GM19238 (cell line): ENCODE results near the gene CCDC27.

Experiments
- DNase-seq: peaks from one replicate; pipeline ENCODE4 v3.0.0; 2011; ENCODE audit warnings: low spot score; ENCODE audit not compliant: insufficient read length

CCDC27 gene

DNA sequence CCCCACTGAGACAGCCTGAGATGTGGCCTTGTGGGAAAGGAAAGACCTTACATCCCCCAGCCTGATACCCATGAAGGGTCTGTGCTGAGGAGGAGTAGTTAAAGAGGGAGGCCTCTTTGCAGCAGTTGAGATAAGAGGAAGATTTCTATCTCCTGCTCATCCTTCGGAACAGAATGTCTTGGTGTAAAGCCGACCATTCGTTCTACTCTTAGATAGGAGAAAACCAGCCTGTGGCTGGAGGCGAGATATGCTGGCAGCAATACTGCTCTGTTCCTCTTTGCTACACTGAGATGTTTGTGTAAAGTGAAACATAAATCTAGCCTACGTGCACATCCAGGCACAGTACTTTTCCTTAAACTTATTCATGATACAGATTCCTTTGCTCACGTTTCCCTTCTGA, 1.5 kb upstream of the CCDC27 start:
- no peak for DNase-seq

DNA sequence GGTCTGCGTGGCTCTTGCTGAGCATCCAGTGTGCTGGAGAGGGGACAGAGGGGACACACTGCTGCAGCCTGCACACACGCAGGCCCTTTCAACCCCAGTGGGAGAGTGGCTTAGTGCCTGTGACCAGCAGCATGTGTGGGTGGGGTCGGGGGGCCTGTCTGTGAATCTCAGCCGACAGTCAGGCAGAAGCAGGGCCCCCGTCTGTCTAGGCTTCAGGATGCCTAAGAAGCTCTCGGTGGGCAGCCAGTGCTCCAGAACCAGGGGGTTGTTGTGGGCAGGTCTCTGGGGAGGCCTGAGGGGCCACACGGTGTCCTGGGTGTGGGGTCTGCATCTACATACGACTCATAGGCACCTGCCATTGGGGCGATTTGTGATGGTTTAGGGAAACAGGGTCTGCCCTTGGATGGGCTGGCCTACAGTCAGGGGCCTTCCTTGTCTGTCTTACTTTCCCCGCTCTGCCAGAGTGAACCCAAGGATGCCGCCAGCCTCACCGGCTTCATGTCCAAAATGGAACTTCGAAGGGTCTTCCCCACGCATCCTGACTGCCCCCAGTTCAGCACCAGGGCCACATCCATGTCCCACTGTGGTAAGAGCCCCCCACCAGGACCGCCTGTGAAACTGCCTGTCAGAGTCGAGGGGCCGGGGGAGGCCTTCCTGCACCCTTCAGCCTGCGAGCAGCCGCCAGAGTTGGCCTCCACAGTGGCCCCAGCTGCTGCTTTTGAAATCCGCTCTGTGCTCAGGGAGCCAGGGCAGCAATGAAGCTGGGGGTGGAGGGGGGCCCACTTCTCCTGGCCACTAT, 1.6 kb downstream of the CCDC27 start:
- DNase-seq, result no peak

DNA sequence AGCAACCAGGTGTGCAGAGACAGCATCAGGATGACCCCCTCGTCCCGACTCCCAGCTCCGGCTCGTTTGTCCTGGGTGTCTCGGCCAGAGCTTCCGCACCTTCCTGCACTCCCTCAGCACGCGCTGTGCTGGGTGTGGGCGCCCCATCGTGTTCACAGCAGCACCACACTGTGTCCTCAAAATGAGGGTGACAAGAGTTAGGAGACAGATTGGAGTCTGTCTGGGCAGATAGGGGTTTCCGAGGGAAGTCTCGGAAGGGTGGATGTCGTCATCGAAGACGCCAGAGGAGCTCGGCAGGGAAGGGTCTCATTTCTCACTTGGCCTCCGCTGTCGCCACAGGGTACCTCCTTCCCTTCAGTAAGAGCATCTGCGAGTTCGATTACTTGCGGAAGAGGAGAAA, 4.1 kb downstream of the CCDC27 start:
- DNase-seq, result no peak

DNA sequence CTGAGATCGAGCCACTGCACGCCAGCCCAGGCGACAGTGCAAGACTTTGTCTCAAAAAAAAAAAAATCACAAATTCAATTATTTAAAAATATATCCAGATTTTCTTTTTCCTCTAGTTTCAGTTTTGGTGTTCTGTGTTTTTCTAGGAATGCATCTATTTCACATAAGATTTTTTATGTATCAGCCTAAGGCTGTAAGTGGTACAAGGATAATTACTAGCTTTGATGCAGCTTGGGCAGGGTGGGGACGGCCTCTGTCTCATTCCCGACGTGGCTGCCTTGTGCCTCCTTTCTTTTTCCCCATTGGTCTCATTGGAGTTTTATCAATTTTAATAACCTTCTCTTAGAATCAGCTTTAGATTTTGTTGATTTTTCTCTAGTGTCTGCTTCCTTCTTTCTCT, 6.9 kb downstream of the CCDC27 start:
- no peak for DNase-seq

DNA sequence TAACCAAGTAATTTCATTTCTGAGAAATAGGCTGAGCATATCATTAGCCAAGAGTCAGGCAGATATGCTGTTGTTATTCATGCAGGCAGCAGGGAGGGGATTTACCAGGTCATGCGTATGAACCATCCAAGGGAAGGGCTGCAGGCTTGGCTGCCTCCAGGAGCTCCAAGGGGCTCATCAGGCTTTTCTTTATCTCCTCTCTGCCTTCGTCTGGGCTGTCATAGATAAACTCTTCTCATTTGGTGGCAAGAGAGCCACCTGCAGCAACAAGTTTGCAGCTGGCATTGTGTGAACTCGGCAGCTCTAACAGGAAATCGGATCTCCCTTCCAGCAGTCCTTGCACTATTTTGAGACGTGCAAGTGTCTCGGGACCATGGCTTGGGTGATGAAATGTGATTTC, 7.5 kb downstream of the CCDC27 start:
- DNase-seq, result no peak

DNA sequence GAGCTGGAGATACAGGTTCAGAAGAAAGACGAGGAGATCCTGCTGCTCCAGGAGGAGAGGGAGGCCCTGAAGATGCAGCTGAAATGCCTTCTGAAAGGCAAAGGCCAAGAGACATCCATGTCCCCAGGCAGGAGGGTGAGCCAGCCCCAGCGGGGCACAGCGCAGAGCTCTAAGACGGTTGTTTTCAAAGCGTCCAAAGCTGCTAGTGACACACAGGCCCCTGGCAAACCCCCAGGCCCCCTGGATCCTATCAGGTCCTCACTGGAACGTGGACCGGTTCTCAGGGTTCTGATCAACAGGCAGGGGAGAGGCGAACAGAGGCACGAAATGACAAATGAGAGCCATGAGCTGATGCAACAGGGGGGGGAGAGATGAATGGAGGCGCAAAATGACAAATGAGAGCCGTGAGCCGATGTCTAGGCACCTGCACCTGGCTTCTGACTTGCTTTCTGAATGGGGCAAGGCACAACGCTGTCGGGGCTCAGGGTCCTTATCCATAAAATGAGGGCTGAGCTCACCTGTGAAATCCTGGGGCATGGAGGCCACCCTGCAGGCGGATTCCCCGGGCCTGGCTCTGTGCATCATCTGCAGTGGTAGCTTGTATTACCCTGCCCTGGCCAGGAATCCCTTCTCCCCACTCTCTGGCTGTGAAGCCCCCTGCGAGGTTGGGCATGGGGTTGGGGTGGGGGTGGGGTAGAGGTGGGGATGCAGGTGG, 9.2 kb downstream of the CCDC27 start:
- DNase-seq, result no peak

DNA sequence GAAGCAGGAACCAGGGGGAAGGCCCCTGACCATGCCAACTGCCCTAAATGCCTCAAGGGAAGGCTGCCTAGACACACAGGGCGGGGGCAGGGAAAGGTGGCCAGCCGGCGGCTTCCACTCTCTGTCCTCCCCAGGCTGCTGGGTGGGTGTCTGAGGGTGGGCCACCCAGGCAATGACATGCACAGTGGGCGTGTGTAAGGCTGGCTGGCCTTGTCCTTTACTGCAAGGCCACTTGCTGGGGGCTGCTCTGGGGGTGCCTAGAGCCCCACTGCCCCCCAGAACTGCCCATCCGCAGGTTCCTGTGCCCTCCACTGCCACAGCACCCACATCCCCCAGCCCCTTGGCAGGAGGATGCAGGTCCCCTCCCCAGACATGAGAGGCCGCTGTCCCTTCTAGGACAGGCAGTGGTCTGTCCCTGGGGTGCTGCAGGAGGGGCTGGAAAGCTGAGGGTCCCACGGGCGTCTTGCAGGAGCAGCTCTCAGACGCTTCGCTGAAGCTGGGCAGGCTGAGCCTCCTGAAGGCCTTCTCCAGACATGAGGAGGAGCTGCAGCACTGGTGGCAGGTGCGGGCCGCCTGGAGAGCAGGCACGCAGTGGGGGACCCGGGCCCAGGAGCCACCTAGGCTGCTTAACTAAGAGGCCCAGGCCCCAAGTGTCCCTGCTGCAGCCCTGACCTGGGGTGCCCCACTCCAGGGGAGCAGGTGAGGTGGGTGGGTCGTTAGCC, 10.1 kb downstream of the CCDC27 start:
- no peak for DNase-seq

DNA sequence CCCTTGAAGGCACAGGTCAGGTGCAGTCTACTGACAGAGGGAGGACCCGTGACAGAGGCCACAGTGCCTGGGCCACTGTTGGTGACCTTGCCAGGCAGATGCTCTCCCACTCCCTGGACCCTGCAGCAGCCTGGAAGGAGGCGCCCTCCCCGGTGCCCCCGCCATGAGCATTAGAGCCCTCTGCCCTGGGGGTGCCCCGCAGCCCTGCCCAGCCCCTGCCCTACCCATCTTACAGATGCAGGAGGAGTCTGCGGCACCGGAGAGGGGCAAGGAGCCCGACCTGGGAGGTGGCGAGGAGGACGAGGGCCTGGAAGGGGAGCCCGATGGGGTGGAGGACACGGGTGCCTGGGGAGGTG, 10.6 kb downstream of the CCDC27 start:
- no peak for DNase-seq

DNA sequence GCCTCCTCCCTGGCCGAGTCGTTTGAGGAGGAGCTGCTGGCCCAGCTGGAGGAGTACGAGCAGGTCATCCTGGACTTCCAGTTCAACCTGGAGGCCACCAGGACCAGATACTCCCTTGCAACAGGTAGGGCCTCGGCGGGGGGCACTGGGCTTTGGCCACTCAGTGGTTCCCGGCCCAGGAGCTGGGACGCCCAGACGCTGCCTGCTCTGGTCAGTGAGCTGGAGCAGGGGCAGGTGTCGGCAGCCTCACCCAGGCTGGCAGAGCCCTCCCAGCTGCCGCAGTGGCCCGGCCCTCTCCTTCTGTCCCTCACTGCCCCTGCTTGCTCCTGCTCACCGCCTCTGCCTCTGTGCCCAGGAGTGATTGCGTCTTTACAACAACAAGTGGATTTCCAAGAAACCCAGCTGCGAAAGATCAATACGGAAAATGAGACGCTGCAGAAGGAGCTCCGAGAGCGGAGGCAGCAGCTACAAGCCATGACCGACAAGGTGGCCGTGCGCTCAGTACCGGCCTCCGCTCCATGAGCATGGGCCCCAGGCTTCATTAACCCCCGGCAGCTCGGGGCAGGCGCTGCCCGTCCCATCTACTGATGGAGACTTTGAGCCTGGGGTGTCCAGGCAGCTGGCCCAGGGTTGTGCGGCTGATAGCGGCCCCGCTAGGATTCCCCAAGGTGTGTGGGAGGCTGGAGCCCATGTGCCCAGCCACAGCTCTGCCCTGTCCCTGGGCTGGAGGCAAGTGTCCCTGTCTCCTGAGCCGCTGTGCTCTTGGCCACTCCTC, 11.3 kb downstream of the CCDC27 start:
- DNase-seq, result no peak

DNA sequence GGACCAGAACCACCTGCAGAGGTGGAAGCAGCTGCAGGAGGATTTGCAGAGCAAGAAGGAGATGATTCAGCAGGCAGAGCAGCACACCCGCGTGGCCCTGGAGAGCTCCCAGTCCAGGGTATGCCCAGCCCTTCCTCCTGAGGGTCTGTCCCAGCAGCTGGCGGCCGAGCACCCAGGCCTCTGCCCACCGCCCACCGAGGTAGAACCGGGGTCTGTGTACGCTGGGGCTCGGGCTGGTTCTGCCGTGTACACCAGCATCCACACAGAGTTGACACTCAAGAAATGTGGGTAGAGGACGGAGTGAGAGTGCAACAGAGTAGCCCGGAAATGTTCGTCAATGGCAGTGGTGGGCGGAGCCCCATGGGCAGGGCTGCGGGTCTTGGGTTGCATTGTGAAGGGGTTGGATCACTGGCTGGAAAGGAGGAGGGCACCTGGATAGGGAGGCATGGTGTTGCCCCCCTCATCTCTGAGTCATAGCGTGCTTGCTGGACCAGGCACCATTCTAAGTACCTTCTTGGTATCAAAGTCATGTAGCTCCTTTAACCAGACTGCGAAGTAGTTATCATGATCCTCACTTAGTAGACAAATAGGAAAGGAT, 15.2 kb downstream of the CCDC27 start:
- no peak for DNase-seq

DNA sequence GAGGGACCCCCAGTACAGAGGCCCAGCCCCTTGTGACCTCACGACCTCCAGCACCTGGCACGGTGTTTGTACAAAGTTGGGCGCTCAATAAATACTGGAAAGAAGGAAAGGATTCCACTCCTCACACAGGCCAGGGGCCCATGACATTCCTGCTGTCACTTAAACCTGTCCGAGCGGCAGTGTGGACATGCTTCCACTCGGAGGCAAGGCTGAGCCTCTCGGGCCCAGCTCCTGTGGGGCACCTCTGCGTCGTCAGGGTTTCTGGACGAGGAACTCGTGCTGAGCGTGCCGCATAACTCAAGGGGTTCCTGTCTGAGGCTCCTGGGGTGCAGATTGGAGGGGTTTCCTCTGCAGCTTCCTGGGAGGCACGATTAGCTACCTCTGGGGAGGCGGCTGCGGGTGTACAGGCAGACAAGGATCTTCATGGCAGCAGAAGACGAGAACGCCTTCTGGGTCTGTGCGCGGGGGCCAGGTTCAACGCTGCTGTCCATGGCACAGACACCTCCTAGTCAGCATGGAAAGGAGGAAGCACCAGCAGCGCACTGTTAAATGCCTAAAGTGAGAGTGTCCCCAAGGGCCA, 16.7 kb downstream of the CCDC27 start:
- DNase-seq, result no peak

DNA sequence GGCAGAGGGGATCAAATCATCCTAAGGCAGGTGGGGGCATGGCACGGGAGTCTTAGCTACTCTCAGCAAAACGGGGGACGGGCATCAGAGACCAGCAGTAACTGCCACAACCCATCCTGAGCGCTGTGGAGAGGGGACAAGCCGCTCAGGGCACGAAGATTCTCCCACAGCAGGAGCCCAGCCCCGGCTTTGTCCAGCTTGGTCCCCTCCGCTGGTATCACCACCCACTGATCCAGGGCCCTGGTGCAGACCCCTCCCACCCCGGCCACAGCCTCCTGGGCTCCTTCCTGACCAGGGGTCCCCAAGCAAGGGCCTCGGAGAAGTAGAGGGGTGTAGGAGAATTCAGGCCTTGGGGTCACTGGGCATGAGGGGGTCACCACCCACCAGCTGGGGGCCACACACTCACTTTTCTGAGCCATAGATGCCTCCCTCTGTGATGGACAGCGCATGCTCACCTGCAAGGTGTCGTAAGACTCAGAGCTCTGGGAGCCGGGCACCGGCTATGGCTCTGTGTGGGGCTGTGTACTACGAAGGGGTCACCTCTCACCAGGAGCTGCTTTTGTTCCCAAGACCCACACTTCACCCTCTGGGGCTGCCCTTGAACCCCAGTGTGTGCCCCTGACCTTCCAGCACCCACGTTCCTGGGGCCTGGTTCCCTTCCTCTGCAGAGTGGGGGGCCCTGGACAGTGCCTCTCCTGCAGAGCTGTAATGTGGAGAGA, 18.0 kb downstream of the CCDC27 start:
- no peak for DNase-seq

DNA sequence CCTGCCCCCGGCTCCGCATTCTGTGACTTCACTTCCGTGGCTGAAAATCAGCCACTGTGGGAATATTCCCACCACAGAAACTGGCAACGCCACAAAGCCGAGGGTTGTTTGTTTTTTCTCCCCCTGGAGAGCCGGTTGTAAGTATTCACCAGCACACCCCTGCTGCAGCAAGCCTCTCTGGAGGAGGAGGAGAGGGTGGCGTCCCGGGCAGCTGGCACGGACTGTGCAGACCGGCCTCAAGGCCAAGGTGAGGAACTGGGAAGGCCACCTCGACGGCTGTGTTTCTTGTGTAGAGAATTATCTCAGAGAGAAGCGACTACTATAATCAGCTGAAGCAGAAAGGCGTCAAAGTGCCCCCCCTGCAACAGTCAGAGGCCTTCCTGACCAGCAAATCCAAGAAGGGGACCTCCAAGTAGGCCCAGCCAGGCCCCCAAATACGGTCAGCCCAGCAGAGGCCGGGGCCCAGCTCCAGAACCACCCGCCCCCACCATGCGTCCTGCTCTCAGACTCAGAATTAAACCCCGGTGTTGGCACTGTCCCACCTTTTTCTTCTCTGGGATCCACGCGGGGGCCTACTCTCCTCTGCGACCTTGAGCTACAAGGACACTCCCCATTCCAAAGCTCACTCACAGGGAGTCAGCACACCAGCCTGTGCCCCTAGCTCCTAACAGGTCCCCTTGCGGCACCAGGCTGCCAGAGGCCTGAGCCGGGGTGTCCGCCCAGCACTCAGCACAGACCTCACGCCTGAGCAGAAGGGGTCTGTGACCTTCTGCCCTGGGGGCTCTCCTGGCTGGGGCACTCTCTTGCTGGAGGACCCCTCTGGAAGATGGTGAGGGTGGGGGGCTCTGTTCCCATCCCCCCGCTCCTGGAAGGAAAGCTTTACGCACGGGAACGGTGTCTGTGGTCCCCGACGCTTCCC, 19.1 kb downstream of the CCDC27 start:
- DNase-seq, result no peak

DNA sequence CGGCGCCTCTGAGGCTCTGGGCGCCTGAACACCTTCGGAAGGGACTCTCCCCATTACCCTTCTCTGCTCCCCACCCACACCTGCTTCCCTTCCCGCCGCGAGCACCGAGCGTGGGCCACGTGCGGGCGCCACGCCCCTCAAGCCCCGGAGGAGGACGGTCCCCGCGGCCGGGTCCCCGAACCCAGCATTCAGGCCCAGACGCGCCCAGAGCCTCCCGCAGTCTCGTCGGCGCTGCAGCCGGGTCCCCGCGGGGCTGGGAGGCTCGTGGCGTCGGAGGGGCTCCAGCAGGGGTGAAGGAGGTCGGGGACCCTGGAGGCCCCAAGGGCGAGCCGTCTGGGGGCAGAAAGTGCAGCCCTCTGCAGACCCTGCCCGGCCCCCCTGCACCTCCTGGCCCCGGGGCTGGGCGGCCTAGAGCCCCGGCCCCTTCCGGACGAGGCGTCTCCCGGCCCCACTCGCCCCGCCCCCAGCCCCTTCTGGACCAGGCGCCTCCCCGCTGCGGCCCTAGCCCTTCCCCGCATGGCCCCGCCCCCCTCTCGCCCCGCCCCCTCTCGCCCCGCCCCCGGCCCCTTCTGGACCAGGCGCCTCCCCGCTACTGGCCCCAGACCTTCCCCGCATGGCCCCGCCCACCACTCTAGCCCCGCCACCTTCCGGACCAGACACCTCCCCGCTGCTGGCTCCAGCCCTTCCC, 19.9 kb downstream of the CCDC27 start:
- DNase-seq, result peak; percentile 99

DNA sequence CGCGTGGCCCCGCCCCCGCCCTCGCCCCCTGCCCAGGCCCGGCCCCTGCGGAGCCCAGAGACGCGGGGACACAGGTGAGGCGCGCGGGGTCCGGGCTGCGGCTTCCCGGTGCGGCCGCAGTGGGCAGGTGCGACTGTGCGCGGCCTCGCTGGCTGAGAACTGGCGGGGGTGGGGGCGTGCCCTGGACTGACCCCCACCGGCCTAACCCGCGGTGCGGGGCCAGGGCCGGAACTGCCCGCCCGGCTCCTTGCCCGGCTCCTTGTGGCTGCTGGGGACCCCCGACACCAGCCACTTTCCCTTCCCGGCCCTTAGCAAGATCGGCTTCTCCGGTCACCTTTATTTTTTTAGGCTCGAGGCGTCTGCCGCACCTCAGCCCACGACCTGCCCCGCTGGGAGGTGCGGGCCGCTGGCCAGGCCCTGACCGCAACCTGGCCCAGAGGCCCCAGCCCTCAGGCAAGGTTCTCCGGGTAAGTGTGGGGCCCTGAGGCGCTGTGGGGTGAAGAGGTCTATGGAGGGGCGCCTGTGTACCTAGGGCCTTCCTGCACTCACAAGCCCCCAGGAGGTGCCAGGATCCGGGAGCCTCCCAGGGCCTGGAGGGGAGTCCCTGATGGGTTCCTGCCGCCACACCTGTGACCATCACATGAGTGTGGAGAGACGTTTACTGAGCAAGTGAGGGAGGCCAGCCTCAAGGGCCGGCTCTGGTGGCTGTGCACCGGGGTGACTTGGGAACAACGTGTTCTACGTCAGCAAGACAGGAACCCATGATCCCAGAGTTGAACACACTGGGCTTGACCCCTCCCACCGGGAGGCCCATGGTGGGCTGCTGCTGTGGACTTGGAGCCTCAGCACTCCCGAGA, 20.7 kb downstream of the CCDC27 start, which contains the start of gene SMIM1:
SMIM1 (plus strand) TSS at position 35 of the 857 bp plus-strand sequence. CDS start 2,625 bp downstream, outside the sequence.
- no peak for DNase-seq

DNA sequence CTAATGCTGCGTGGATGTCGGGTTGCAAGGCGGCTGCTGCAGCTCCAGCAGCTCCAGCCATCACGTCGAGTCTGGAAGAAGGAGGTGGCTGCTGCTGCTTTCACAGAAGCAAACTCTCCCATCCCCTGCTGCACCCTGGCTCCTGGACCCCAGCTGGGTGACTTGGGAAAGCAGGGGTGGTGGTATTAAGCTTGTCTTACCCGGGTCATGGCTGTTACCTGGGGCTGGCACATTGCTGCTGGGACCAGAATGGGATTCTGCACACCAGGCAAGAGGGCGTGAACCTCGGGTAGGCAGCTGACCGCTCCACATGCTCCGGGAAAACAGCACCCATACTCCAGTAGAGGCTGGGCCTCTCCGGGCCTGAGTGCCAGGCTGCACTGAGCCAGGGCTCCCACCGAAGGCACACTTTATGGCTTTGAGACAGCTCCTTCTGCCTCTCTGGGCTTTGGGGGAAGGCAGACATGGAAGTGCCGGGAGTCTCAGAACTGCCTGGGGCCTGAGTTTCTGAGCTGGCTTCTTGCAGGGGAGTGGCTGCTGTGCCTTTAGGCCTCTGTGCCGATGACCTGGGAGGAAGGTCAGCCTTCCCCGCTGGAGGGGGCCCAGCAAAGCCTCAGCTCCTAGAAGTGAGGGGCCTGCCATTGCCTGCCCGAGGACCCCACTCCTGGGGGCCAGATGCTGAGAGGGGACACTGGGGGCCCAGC, 21.5 kb downstream of the CCDC27 start:
- no peak for DNase-seq
